T47D (cell line): ENCODE results near the gene UNC45A.
"Not testable (repeated sequence)": the region's sequence is repeated elsewhere in the genome, so short reads cannot be mapped to it uniquely, and the experiment has no call there.

ENCODE experiments used
- DNase-seq, 2 experiments: peaks; one replicate each; pipeline versions ENCODE4 v3.0.0 to v3.0.0-alpha.2; 2011 to 2012; ENCODE audit warnings: low read depth in 1 of 2, low spot score in 1 of 2
- JUND ChIP-seq: IDR thresholded peaks from 2 replicates; pipeline ENCODE4 v1.6.1; 2012; ENCODE audit warnings: low read depth
- in situ Hi-C: cut with HindIII; loops from 2 replicates; pipeline ENCODE4 v1.10.0; 2016; ENCODE audit warnings: low sequenced_read_pairs, low pct_unique_long_range_greater_than_20kb

Gene UNC45A

DNA sequence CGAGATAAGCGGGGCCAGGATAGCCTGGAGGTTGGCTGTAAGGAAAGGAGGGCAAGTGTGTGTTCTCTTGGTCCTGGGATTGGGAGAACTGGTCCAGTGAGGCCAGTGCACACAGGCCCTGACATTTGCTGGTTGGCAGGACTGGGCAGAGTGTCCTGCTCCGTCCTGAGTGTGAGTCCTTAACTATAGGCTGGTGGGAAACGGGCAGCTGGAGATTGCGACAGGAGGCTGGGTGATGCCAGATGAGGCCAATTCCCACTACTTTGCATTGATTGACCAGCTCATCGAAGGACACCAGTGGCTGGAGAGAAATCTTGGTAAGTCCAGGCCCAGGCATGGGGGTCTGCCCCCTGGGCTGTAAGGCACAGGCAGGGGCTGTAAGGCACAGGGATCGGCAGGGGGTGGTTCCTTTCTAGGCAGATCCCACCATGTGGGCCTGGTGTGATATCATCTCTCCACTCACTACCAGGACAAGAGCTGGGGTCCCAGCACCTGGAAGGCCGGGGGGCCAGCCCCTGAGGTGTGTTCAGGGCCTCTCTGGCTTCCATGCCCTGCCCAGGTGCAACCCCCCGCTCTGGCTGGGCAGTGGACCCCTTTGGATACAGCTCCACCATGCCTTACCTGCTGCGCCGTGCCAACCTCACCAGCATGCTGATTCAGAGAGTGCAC, 28.8 kb upstream of the UNC45A start:
- TF ChIP-seq JUND, result no peak
- in situ Hi-C loops, result no loop called here
- DNase-seq, result no peak

DNA sequence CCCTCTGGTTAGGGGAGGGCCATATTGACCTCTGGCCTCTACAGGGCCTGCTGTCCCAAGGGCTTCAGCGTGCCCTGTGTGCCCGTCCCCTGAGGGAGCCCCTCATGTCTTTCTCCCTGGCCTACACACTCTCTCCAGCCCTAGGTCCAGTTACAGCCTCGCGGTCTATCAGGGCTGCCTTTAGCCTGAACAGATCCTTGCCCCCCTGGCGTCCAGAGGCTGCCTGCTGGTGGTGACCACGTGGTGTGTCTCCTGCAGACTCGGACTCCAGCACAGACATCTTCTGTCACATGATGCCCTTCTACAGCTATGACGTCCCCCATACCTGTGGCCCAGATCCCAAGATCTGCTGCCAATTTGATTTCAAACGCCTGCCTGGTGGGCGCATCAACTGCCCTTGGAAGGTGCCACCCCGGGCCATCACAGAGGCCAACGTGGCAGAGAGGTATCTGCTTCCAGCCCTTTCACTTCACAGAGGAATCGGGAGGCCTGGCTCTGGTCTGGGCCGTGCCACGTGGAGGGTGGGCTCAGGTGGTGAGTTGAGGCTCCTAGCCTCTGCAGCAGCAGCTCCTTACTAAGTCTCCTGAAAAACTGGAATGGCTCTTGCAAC, 27.9 kb upstream of the UNC45A start:
- in situ Hi-C loops, result no loop called here

DNA sequence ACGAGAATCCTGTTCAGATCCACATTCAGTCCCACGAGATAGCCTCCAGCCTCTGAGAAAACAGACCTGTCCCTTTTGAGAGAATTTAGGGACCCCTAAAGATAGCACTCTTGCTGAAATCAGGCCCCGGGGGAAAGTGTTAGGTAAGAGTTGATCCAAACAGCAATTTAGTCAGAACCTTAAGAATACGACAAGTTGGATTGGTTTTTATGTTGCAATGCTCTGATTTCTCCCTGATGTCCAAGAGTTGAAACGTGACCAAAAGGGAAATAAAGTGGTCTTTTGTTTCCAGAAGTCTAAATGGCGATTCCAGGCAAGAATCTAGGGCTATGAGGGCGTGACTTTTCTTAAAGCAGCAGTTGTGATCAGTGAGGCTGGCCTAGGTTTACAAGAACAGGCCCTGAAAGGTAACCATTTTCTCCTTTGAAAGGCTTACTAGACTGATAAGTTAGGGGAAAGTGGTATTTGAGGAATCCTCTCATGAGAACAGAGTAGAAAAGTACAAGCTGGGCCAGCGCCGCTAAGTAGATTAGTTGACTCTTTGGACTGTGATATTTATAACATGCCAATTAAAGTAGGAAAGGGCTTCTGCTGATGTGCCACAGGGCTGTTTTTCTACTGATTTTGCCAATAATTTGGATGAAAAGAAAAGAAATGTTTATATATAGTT, 27.1 kb upstream of the UNC45A start:
- no peak for TF ChIP-seq JUND
- in situ Hi-C loops, result no loop called here
- no peak for DNase-seq

More for the DNA sequence above, 27.9 kb upstream of the UNC45A start:
- TF ChIP-seq JUND, result no peak
- DNase-seq, result no peak

DNA sequence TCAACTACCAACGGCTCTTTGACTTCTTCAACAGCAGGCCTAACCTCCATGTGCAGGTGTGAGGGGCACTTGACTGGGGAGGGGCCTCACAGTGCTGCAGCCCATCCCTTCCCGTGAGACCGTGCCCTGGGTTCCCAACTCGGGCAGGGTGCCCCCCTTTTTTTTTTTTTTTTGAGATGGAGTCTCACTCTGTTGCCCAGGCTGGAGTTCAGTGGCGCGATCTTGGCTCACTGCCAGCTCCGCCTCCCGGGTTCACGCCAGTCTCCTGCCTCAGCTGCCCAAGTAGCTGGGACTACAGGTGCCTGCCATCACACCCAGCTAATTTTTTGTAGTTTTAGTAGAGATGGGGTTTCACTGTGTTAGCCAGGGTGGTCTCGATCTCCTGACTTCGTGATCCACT, 25.6 kb upstream of the UNC45A start:
- in situ Hi-C loops, result not testable (repeated sequence)

DNA sequence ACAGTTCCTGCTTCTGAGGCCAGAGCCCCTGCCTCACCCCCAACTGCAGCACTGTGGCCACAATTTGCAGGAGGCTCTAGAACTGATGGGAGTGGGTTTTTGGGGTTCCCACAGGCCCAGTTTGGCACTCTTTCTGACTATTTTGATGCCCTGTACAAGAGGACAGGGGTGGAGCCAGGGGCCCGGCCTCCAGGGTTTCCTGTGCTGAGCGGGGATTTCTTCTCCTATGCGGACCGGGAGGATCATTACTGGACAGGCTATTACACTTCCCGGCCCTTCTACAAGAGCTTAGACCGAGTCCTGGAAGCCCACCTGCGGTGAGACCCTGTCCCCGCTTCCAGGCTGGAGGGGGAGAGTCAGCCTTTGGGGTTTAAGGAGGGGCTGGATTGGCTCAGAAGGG, 25.1 kb upstream of the UNC45A start:
- no peak for TF ChIP-seq JUND
- in situ Hi-C loops, result no loop called here
- DNase-seq, result no peak

More for the DNA sequence above, 25.6 kb upstream of the UNC45A start:
- DNase-seq, result not testable (repeated sequence)

DNA sequence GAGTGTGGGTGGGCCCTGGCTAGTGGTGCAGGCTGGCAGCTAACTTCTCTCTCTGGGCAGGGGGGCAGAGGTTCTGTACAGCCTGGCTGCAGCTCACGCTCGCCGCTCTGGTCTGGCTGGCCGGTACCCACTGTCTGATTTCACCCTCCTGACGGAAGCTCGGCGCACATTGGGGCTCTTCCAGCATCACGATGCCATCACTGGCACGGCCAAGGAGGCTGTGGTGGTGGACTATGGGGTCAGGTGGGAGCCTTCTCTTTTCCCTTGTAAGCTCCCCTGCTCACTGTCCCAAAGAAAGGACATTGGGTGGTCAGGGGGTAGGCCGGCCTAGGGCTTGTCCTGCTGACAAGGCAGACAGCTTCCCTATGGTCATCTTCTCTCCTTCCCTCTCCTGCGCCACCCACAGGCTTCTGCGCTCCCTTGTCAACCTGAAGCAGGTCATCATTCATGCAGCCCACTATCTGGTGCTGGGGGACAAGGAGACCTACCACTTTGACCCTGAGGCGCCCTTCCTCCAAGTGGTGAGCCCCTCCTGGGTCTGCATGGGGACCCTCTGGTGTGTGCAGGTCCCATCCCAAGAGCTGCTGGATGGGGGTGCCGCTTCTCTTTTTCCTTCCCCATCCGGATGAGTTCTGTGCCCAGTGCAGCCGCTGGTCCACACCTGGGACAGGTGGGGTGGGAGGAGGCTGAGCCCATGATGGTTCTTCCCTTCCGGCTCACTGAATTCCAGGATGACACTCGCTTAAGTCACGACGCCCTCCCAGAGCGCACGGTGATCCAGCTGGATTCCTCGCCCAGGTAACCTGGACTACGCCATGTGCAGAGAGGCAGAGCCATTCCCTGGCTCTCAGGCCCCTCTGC, 24.4 kb upstream of the UNC45A start:
- TF ChIP-seq JUND, result no peak
- no peak for DNase-seq
- in situ Hi-C loops, result no loop called here

DNA sequence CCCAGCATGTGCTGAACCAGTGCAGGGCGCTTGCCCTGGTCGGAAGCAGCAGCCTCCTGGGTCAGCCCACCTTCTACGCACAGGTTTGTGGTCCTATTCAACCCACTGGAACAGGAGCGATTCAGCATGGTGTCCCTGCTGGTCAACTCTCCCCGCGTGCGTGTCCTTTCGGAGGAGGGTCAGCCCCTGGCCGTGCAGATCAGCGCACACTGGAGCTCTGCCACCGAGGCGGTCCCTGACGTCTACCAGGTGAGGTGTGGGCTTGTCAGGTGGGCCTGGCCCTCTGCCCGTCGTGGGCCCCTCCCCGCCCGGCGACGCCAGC, 23.8 kb upstream of the UNC45A start:
- no peak for TF ChIP-seq JUND
- in situ Hi-C loops, result no loop called here

DNA sequence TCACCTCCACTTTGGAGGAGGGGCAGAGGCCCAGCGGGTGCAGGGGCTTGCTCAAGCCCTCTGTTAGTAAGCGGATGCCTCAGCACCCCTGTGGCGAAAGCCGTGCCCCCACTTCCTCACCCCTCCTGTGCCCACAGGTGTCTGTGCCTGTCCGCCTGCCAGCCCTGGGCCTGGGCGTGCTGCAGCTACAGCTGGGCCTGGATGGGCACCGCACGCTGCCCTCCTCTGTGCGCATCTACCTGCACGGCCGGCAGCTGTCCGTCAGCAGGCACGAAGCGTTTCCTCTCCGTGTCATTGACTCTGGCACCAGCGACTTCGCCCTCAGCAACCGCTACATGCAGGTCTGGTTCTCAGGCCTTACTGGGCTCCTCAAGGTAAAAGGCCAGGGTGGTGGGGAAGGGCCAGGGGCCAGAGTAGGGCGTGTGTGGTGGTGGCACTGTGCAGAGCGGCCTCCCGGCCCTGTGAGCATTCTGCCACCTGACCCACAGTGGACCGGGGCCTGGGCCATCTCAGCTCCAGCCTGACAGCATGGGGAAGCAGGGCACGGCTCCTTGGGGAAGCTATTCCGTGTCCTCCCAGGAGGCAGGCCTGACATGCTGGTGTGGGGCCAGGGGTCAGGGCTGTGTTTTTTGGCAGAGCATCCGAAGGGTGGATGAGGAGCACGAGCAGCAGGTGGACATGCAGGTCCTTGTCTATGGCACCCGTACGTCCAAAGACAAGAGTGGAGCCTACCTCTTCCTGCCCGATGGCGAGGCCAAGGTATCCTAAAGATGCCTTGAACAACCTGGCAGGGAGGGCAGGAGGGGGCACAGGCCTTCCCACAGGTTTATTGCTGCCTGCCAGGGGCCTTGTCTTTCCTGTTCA, 22.9 kb upstream of the UNC45A start:
- no peak for DNase-seq
- TF ChIP-seq JUND, result no peak
- in situ Hi-C loops, result no loop called here

More for the DNA sequence above, 23.8 kb upstream of the UNC45A start:
- no peak for DNase-seq

DNA sequence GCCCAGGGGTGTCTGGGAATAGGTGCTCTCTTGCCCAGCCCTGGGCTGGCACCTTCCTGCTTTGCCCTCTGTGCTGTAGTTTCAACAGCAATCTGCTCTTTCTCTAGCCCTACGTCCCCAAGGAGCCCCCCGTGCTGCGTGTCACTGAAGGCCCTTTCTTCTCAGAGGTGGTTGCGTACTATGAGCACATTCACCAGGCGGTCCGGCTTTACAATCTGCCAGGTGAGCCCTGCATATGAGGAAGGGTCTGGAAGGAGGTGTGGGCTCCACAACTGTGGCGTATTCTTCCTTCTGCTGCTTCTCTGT, 22.4 kb upstream of the UNC45A start:
- no peak for DNase-seq
- no peak for TF ChIP-seq JUND
- in situ Hi-C loops, result no loop called here

DNA sequence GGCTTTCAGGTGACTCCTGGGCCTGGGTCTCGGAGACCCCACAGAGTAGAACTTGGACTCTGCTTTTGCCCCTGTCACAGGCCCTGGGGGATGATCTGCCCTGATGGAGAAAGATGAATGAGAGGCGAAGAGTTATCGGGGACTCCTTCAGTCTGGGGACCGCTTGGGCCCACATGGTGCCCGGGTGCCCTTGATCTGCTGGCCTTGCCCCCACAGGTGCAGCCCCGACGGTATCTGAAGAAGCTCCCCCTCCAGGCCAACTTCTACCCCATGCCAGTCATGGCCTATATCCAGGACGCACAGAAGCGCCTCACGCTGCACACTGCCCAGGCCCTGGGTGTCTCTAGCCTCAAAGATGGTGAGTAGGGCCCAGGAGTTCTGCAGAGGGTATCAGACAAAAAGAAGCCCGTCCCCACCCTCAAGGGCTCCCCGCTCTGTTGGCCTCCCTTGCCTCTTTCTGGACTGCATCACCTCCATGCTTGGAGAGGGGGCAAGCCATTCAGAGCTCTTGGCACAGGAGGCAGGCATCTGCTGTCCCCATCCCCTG, 21.6 kb upstream of the UNC45A start:
- DNase-seq, result no peak
- in situ Hi-C loops, result no loop called here
- TF ChIP-seq JUND, result no peak

DNA sequence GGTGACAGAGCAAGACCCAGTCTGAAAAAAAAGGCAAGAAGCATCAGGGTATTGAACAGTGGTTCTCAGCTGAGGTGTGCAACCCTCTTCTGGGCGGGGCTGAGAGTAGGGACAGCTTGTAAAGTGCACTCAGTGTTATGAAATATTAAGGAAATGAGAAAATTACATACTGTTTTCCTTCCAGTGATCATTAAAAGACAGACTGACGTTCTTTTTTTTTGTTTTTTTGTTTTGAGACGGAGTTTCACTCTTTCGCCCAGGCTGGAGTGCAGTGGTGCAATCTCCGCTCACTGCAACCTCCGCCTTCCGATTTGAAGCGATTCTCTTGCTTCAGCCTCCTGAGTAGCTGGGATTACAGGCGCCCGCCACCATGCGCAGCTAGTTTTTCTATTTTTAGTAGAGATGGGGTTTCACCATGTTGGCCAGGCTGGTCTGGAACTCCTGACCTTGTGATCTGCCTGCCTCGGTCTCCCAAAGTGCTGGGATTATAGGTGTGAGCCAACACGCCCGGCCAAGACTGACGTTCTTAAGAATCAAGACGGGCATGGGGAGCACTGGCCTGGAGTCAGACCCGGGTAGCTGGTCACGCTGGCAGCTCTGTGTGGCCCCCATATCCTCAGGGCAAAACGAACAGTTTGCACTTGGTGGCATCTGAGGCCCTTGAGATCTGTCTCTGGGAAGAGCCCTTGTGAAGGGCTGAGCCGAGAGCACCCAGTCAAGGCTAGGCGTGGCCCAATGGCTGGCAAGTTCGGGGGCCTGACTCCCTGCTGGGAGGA, 20.6 kb upstream of the UNC45A start:
- no peak for TF ChIP-seq JUND
- DNase-seq, result no peak
- in situ Hi-C loops, result no loop called here
